Left ventricle myocardium inferior (tissue), 1 donor: ENCODE results near the gene HACD2. TPM values are rescaled to one million over a fixed set of nuclear protein-coding genes. Genes with fewer than 3 reads are reported as not detected.

Experiments used
- DNase-seq: peaks from one replicate; pipeline ENCODE4 v3.0.0-alpha.2; 2020
- H3K27ac ChIP-seq: fragments of 200-600 bp; replicated peaks from 2 replicates; pipeline ENCODE4 v1.8.0; 2021
- H3K27me3 ChIP-seq: fragments of 200-600 bp; 2 replicates; pipeline ENCODE4 v1.8.0; 2021; ENCODE audit warnings: low read depth
- H3K36me3 ChIP-seq: fragments of 200-600 bp; 2 replicates; pipeline ENCODE4 v1.8.0; 2021
- H3K4me1 ChIP-seq: fragments of 200-600 bp; 2 replicates; pipeline ENCODE4 v1.8.0; 2021
- H3K4me3 ChIP-seq: fragments of 200-600 bp; 2 replicates; pipeline ENCODE4 v1.8.0; 2021; ENCODE audit warnings: mild to moderate bottlenecking, moderate library complexity
- H3K9me3 ChIP-seq: fragments of 200-600 bp; replicated peaks from 2 replicates; pipeline ENCODE4 v1.8.0; 2021
- intact Hi-C: fragments of 100-400 bp; cut with micrococcal nuclease; formaldehyde crosslinking; loops from one replicate; pipeline ENCODE4 v1.11.0; 2022
- total RNA-seq: library from RNA; stranded (reverse); fragmentation: NEBNext Ultra II Directional; extraction: Animal tissue kit (Norgen Biotek cat#: 25700); gene quantifications from one replicate; pipeline ENCODE4 v1.2.1, GENCODE V29; 2021
- TF ChIP-seq, protein P1 (sequence below): fragments of 200-600 bp; IDR thresholded peaks from 2 replicates; pipeline ENCODE4 v1.8.0; 2021; ENCODE audit warnings: antibody characterized with exemption, mild to moderate bottlenecking, borderline replicate concordance
- donor health status: DM: no; HTN: yes; CAD: no; lungs with severe emphysema.

The HACD2 gene
- total RNA-seq, 1 donor from 2014 or later, result 8.1 TPM

- TF ChIP-seq, protein P1, sequence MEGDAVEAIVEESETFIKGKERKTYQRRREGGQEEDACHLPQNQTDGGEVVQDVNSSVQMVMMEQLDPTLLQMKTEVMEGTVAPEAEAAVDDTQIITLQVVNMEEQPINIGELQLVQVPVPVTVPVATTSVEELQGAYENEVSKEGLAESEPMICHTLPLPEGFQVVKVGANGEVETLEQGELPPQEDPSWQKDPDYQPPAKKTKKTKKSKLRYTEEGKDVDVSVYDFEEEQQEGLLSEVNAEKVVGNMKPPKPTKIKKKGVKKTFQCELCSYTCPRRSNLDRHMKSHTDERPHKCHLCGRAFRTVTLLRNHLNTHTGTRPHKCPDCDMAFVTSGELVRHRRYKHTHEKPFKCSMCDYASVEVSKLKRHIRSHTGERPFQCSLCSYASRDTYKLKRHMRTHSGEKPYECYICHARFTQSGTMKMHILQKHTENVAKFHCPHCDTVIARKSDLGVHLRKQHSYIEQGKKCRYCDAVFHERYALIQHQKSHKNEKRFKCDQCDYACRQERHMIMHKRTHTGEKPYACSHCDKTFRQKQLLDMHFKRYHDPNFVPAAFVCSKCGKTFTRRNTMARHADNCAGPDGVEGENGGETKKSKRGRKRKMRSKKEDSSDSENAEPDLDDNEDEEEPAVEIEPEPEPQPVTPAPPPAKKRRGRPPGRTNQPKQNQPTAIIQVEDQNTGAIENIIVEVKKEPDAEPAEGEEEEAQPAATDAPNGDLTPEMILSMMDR, result no peak
- no peak for DNase-seq
- no peak overlapping the region for H3K27ac ChIP-seq
- no peaks in the 10 kb centered on the region for H3K9me3 ChIP-seq
- no peaks in the 10 kb centered on the region for H3K27me3 ChIP-seq
- H3K4me3 ChIP-seq, result no peak overlapping the region
- H3K4me1 ChIP-seq, result peaks cover 5% of the 10 kb centered on the region
- intact Hi-C loops, result no loop called here
- H3K36me3 ChIP-seq, result no peaks in the 10 kb centered on the region
Measured at GRCh38 chr3:123533554-123534159, 51.2 kb downstream of the HACD2 start.

DNA sequence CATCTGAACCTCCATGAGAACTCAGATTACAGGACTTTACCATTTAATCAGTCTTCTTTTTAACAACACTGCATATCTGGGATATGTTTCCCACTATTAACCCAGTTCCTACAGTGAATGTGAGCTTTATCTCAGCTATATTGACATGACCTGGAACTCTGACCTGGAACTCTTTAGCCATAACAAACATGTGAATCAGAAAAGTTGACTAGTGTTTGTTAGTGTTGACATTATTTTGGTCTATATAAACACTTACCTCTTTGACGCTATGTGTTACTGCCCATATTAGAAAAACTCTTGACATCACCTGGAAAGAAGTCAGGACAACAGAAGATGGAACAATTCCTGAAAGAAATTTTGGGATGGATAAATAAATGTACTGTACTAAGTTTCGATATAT is 56.7 kb downstream of the HACD2 start:
- intact Hi-C loops, result no loop called here
- H3K9me3 ChIP-seq, result no peaks in the 10 kb centered on the region
- peaks cover 13% of the 10 kb centered on the region for H3K36me3 ChIP-seq
- DNase-seq, result no peak
- no peaks in the 10 kb centered on the region for H3K27me3 ChIP-seq
- H3K27ac ChIP-seq, result no peak overlapping the region
- TF ChIP-seq, protein P1, result no peak
- no peak overlapping the region for H3K4me3 ChIP-seq
- H3K4me1 ChIP-seq, result peaks cover 12% of the 10 kb centered on the region

GRCh38 chr3:123527046-123527445 is 57.8 kb downstream of the HACD2 start:
- Histone ChIP-seq H3K36me3 (peaks cover 13% of the 10 kb centered on the region), H3K9me3 (no peaks in the 10 kb centered on the region), H3K4me1 (peaks cover 23% of the 10 kb centered on the region), H3K4me3 (no peak overlapping the region), H3K27me3 (no peaks in the 10 kb centered on the region), H3K27ac (no peak overlapping the region)
- DNase-seq, result no peak
- TF ChIP-seq, protein P1, result no peak
- intact Hi-C loops, result no loop called here

DNA sequence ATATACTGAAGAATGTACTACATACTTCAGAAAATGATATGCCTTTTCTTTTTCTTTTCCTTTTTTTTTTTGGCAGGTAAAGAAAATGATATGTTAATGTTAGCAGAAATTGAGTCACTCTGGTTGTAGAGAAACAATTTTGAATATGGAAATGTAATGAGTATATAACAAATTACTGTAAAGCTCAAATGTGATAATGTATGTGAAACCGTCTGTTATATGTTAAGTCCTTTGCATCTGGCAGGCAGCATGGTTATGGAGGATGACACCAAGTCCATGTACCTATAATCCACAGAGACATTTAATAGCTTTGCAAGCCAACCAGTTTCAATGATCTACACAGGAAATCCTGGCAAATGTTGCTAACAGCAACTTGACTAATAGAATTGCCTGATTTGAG is 58.4 kb downstream of the HACD2 start:
- TF ChIP-seq, protein P1, result no peak

DNA sequence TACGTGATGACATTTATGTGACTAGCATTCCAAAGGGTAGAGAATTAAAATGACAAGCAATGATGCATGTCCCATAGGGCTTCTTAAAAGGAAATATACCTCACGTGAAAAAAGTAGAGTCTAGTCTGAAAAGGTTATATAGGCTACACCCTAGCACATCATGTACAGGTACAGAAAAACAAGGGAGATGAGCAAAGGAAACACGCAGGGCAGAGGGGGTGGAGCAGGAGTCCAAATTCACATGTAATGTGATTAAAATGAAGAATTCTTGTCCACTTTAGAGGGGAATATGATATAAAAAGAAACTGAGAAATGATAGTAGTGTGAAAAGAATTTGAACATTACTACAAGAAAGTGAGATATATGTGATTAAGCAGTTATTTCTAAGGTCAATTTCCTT is 59.4 kb downstream of the HACD2 start:
- H3K36me3 ChIP-seq, result peaks cover 13% of the 10 kb centered on the region
- no peak for DNase-seq
- no peaks in the 10 kb centered on the region for H3K27me3 ChIP-seq
- H3K9me3 ChIP-seq, result no peaks in the 10 kb centered on the region
- H3K27ac ChIP-seq, result no peak overlapping the region
- no peak overlapping the region for H3K4me3 ChIP-seq
- TF ChIP-seq, protein P1, result no peak
- peaks cover 37% of the 10 kb centered on the region for H3K4me1 ChIP-seq
- intact Hi-C loops, result no loop called here

More for the DNA sequence above, 58.4 kb downstream of the HACD2 start:
- no peak for DNase-seq
- Histone ChIP-seq H3K36me3 (peaks cover 13% of the 10 kb centered on the region), H3K9me3 (no peaks in the 10 kb centered on the region), H3K27ac (no peak overlapping the region), H3K27me3 (no peaks in the 10 kb centered on the region), H3K4me3 (no peak overlapping the region), H3K4me1 (peaks cover 28% of the 10 kb centered on the region)
- intact Hi-C loops, result no loop called here
